ENCODE measurements around the gene LAMB1. TPM values are rescaled to one million over a fixed set of nuclear protein-coding genes. Genes with fewer than 3 reads are reported as not detected.

Gene LAMB1
- total and polyA plus RNA-seq, 3 donors from 2014 or later: 42.0 to 65.2 (median 43.1) TPM

DNA sequence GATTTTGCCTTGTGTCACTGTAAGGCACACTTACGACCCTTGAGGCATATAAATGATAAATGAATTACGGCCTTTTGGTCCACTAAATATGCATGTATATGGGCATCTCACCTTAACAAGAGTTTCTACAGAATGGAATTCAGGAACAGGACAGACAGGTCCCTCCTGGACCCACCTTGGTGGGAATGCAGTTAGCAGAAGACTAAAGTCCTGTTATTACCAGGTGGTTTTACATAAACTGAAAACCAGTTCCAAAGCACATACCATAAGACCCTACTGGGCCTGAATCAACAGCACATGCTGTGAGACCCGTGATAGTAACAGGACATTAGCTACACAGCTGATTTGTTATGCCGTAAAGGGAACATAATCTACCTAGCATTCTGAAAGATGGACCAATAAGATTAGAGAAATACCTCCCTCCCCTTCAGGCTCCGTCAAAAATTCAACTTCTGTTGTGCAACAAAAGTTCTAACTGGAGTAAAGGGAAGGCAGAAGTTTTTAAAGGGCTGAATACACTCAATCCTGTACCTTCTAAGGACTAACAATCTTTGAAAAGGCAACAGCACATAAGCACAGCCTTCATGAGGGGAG, 24.0 kb downstream of the LAMB1 start:
- no peaks in the 10 kb centered on the region for H3K9me3 ChIP-seq
- WGBS, 2 donors: 87 to 89% methylated on average over 5 of the region's 5 CpGs
- TF ChIP-seq, protein P1, sequence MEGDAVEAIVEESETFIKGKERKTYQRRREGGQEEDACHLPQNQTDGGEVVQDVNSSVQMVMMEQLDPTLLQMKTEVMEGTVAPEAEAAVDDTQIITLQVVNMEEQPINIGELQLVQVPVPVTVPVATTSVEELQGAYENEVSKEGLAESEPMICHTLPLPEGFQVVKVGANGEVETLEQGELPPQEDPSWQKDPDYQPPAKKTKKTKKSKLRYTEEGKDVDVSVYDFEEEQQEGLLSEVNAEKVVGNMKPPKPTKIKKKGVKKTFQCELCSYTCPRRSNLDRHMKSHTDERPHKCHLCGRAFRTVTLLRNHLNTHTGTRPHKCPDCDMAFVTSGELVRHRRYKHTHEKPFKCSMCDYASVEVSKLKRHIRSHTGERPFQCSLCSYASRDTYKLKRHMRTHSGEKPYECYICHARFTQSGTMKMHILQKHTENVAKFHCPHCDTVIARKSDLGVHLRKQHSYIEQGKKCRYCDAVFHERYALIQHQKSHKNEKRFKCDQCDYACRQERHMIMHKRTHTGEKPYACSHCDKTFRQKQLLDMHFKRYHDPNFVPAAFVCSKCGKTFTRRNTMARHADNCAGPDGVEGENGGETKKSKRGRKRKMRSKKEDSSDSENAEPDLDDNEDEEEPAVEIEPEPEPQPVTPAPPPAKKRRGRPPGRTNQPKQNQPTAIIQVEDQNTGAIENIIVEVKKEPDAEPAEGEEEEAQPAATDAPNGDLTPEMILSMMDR (IDR thresholded peaks at IDR 0.05): no peak
- no peak for TF ChIP-seq POLR2A (IDR thresholded peaks at IDR 0.05)
- intact Hi-C loops (cut with DNase I; ENCODE audit: low total_unique reads): no loop called here
- no peak overlapping the region for H3K4me3 ChIP-seq
- H3K4me1 ChIP-seq: no peaks in the 10 kb centered on the region
- no peak for DNase-seq
- H3K27ac ChIP-seq: no peak overlapping the region
- H3K36me3 ChIP-seq (ENCODE audit: low read depth, missing control alignments): no peaks in the 10 kb centered on the region
- no peaks in the 10 kb centered on the region for H3K27me3 ChIP-seq

DNA sequence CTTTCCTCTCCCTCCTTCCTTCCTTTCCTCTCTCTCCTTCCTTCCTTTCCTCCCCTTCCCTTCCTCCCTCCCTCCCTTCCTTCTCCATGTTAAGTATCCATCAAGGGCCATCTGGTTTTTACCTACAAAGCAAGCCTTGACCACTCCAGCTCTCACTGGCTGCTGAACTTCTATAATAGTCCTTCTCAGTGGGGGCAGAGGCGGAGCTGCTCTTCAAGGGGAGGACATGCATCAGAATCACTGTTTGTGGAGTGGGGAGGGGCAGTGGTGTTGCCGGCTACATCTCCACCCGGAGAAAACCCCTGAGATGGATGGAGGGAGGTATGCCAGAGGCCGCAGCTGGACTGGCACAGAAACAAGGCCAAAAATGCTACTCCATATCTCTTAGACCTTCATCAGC, 25.9 kb downstream of the LAMB1 start:
- H3K27me3 ChIP-seq: no peaks in the 10 kb centered on the region
- H3K36me3 ChIP-seq (ENCODE audit: low read depth, missing control alignments): no peaks in the 10 kb centered on the region
- no peak for DNase-seq
- WGBS, 2 donors: 64 to 81% methylated on average over 4 of the region's 4 CpGs
- H3K27ac ChIP-seq: no peak overlapping the region
- H3K4me1 ChIP-seq: no peaks in the 10 kb centered on the region
- TF ChIP-seq, protein P1 (IDR thresholded peaks at IDR 0.05): no peak
- no peak for TF ChIP-seq POLR2A (IDR thresholded peaks at IDR 0.05)
- H3K9me3 ChIP-seq: no peaks in the 10 kb centered on the region
- no peak overlapping the region for H3K4me3 ChIP-seq
- intact Hi-C loops (cut with DNase I; ENCODE audit: low total_unique reads): no loop called here

DNA sequence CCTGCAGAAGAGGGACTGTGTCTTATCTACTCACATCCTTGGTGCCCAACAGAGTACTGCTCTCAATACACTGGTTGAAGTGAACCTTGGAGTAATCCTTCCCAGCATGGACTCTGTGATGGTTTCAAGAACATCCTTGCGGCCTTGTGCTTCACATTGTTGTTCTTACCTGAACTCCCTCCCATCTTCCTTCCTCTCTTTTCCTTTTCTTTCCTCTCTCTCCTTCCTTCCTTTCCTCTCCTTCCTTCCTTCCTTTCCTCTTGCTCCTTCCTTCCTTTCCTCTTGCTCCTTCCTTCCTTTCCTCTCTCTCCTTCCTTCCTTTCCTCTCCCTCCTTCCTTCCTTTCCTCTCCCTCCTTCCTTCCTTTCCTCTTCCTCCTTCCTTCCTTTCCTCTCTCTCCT, 26.3 kb downstream of the LAMB1 start:
- no peak for DNase-seq
- H3K4me1 ChIP-seq: peaks cover 3% of the 10 kb centered on the region
- H3K27ac ChIP-seq: no peak overlapping the region
- H3K4me3 ChIP-seq: no peak overlapping the region
- WGBS, 2 donors: 90 to 96% methylated on average over 1 of the region's 1 CpG
- H3K27me3 ChIP-seq: no peaks in the 10 kb centered on the region
- intact Hi-C loops (cut with DNase I; ENCODE audit: low total_unique reads): no loop called here
- no peaks in the 10 kb centered on the region for H3K36me3 ChIP-seq (ENCODE audit: low read depth, missing control alignments)
- H3K9me3 ChIP-seq: no peaks in the 10 kb centered on the region
- TF ChIP-seq, protein P1 (IDR thresholded peaks at IDR 0.05): no peak
- no peak for TF ChIP-seq POLR2A (IDR thresholded peaks at IDR 0.05)

DNA sequence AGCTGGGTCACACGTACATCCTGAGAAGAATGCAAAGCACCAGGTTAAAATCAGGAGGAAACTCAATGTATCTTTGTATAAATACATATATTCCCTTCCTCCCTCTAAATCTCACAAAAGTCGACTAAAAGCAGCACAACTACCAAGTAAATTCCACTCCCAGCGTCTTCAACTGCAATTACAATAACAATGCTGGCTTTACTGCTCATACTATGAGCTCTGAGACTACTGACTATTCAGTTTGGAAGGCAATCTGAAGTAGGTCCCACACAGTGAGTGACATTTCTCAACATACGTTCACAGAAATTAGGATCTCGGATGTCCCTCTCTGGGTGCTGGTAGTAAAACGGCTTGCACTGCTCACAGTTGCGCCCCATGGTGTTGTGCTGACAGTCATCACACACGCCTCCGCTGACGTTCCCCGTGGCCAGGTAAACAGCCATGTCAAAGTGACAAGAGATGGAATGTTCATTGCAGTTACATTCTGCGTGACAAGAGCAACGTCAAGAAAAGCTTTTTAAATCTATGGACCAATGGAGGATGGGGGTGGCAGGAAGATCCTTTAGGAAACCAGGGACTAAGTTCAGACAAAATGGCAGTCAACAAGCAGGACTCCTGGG, 27.5 kb downstream of the LAMB1 start:
- Histone ChIP-seq H3K4me3 (no peak overlapping the region), H3K9me3 (no peaks in the 10 kb centered on the region), H3K27ac (no peak overlapping the region), H3K4me1 (peaks cover 9% of the 10 kb centered on the region), H3K36me3 (ENCODE audit: low read depth, missing control alignments) (no peaks in the 10 kb centered on the region), H3K27me3 (no peaks in the 10 kb centered on the region)
- 93 to 95% methylated on average over 13 of the region's 13 CpGs for WGBS, 2 donors
- intact Hi-C loops (cut with DNase I; ENCODE audit: low total_unique reads): no loop called here
- DNase-seq: no peak
- no peak for TF ChIP-seq POLR2A (IDR thresholded peaks at IDR 0.05)
- TF ChIP-seq, protein P1 (IDR thresholded peaks at IDR 0.05): no peak

DNA sequence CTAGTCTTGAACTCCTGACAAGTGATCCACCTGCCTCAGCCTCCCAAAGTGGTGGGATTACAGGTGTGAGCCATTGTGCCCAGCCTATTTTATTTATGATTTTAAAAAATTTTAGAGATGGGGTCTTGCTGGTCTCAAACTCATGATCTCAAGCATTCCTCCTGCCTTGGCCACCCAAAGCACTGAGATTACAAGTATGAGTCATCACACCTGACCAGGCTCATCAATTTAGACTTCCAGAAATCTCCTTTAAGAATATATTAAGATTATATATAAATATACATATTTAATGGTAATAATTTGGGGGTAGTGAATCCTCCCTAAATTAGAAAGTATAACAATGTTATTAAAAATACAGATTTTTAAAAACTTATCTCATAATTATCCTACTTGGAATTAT, 29.1 kb downstream of the LAMB1 start:
- Histone ChIP-seq H3K4me3 (no peak overlapping the region), H3K36me3 (ENCODE audit: low read depth, missing control alignments) (no peaks in the 10 kb centered on the region), H3K4me1 (peaks cover 9% of the 10 kb centered on the region), H3K9me3 (no peaks in the 10 kb centered on the region), H3K27ac (peak overlapping the region in 1 of 2 donors; percentile 51), H3K27me3 (no peaks in the 10 kb centered on the region)
- no peak for DNase-seq
- TF ChIP-seq POLR2A (IDR thresholded peaks at IDR 0.05): no peak
- TF ChIP-seq, protein P1 (IDR thresholded peaks at IDR 0.05): no peak
- intact Hi-C loops (cut with DNase I; ENCODE audit: low total_unique reads): no loop called here
